ENCODE data around the gene TMED6.

TMED6 gene

DNA sequence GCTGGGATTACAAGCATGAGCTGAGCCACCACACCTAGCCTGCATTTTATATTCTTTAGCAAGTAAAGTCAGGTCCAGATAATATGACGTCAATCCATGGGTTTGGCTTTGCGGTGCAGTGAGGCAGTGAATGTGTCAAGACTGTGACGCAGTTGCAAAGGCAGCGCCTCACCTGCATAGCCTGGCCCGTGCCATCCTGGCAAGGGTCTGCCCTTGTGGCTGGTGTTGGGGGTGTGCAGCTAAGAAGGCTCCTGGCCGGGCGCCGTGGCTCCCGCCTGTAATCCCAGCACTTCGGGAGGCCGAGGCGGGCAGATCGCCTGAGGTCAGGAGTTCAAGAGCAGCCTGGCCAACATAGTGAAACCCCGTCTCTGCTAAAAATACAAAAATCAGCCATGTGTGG, 28.2 kb downstream of the TMED6 start:
- H3K4me3 ChIP-seq (ENCODE audit: low read length) = no peak overlapping the region
- TF ChIP-seq ZNF274 (IDR thresholded peaks at IDR 0.05; ENCODE audit: low read depth, low read length) = no peak

DNA sequence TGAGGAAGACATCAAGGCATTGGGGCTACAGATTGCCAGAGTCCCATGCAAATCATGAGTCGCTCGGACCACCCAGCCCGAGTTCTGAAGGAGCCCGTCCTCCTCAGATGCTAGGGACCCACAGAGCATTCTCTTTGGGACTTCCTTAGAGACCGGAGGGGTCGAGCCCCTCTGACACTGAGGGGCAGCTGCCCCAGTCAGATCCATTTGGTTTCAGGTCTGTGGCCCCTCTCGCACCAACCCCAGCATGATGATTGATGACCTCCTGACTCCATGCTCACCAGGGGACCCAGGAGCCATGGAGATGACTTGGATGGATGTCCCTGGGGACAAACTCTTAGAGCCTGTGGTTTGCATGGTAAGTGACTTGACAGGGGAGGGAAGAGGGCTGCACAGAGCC, 29.2 kb downstream of the TMED6 start:
- H3K4me3 ChIP-seq (ENCODE audit: low read length) = no peak overlapping the region
- no peak for TF ChIP-seq ZNF274 (IDR thresholded peaks at IDR 0.05; ENCODE audit: low read depth, low read length)

DNA sequence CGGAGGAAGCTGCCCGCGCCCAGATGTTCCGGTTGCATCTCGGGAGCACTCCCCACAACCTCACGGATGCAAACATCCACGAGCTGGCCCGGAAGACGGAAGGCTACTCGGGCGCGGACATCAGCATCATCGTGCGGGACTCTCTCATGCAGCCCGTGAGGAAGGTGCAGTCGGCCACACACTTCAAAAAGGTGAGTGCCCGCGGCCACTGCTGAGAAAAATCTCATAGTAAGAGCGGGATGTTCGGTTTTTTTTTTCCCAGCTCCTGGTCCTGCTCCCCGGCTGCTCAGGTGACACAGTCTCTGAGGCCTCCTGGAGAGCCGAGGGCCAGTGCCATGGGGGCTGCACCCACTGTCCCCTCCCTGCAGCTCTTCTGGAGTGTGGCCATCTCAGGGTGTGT, 30.5 kb downstream of the TMED6 start:
- H3K4me3 ChIP-seq (ENCODE audit: low read length) = no peak overlapping the region
- TF ChIP-seq ZNF274 (IDR thresholded peaks at IDR 0.05; ENCODE audit: low read depth, low read length) = no peak

DNA sequence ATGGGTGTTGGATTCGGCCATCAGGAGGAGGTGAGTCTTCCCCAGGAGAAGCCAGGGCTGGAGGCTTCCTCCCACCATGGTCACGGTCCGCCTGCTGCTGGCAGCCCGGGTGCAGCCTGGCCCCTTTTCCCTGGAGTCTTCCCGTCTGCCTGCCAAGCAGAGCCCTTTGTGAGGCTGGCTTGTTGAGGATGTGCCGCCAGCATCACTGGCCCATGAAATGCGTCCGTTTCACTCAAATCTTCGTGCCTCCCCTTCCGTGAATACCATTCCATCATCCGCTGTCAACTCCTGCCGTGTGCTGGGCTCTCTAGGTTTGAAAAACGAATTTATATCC, 30.9 kb downstream of the TMED6 start:
- H3K4me3 ChIP-seq (ENCODE audit: low read length) = no peak overlapping the region
- no peak for TF ChIP-seq ZNF274 (IDR thresholded peaks at IDR 0.05; ENCODE audit: low read depth, low read length)

GRCh38 chr16:69319826-69320739, 31.5 kb downstream of the TMED6 start:
- H3K4me3 ChIP-seq (ENCODE audit: low read length) = no peak overlapping the region
- TF ChIP-seq ZNF274 (IDR thresholded peaks at IDR 0.05; ENCODE audit: low read depth, low read length) = no peak

- no peak overlapping the region for H3K4me3 ChIP-seq (ENCODE audit: low read length)
- no peak for TF ChIP-seq ZNF274 (IDR thresholded peaks at IDR 0.05; ENCODE audit: low read depth, low read length)
Measured at GRCh38 chr16:69319381-69319780, 32.2 kb downstream of the TMED6 start.

- no peak for TF ChIP-seq ZNF274 (IDR thresholded peaks at IDR 0.05; ENCODE audit: low read depth, low read length)
- no peak overlapping the region for H3K4me3 ChIP-seq (ENCODE audit: low read length)
Measured at GRCh38 chr16:69318911-69319289, 32.7 kb downstream of the TMED6 start.

DNA sequence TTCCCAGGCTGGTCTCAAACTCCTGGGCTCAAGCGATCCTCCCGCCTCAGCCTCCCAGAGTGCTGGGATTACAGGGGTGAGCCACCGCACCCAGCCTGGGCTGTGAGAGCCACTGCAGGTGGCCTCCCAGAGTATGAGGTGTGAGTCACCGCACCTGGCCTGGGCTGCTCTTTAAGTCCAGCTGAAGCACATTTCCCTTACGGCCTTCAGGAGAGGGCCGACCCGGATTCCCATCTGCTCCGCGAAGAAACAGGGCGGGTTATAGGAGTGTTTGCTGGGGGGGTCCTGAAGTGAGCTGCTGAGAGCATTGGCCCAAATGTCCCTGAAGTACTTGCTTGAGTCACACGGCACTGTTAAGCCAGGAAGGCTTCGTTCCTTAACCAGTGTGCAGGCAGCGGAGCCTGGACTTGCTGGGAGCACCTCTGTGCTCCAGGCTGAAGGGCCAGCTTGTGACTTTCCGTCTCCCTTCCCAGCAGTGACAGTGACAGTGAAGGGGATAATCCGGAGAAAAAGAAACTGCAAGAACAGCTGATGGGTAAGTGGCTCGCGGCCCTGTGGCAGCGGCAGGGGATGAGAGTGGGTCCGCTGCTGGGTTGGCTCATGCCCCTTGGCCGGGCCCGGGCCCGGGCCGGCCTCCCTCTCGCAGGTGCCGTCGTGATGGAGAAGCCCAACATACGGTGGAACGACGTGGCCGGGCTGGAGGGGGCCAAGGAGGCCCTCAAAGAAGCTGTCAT, 33.2 kb downstream of the TMED6 start:
- no peak for TF ChIP-seq ZNF274 (IDR thresholded peaks at IDR 0.05; ENCODE audit: low read depth, low read length)

GRCh38 chr16:69316595-69317034, 35.0 kb downstream of the TMED6 start:
- H3K4me3 ChIP-seq (ENCODE audit: low read length) = no peak overlapping the region
- no peak for TF ChIP-seq ZNF274 (IDR thresholded peaks at IDR 0.05; ENCODE audit: low read depth, low read length)

More for the DNA sequence above, 33.2 kb downstream of the TMED6 start:
- H3K4me3 ChIP-seq (ENCODE audit: low read length) = no peak overlapping the region

- no peak for TF ChIP-seq ZNF274 (IDR thresholded peaks at IDR 0.05; ENCODE audit: low read depth, low read length)
- no peak overlapping the region for H3K4me3 ChIP-seq (ENCODE audit: low read length)
Measured at GRCh38 chr16:69315486-69316311, 35.9 kb downstream of the TMED6 start.

- H3K4me3 ChIP-seq (ENCODE audit: low read length) = no peak overlapping the region
- no peak for TF ChIP-seq ZNF274 (IDR thresholded peaks at IDR 0.05; ENCODE audit: low read depth, low read length)
Measured at GRCh38 chr16:69314534-69314933, 37.1 kb downstream of the TMED6 start.

DNA sequence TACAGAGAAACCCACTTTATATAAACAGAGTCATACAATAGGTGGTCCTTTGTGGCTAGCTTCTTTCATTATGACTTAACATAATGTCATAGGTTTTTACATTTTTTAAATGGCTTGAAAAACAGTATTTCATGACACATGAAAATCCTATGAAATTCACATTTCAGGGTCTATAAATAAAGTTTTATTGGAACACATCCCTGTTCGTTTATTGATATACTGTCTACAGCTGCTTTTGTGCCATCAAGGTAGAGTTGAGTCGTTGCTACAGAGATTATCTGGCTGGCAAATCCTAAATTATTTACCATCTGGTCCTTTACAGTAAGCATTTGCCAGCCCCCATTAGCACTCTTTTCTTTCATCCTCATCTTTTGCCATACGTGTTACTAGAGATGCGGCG, 38.1 kb downstream of the TMED6 start:
- no peak overlapping the region for H3K4me3 ChIP-seq (ENCODE audit: low read length)
- TF ChIP-seq ZNF274 (IDR thresholded peaks at IDR 0.05; ENCODE audit: low read depth, low read length) = no peak

DNA sequence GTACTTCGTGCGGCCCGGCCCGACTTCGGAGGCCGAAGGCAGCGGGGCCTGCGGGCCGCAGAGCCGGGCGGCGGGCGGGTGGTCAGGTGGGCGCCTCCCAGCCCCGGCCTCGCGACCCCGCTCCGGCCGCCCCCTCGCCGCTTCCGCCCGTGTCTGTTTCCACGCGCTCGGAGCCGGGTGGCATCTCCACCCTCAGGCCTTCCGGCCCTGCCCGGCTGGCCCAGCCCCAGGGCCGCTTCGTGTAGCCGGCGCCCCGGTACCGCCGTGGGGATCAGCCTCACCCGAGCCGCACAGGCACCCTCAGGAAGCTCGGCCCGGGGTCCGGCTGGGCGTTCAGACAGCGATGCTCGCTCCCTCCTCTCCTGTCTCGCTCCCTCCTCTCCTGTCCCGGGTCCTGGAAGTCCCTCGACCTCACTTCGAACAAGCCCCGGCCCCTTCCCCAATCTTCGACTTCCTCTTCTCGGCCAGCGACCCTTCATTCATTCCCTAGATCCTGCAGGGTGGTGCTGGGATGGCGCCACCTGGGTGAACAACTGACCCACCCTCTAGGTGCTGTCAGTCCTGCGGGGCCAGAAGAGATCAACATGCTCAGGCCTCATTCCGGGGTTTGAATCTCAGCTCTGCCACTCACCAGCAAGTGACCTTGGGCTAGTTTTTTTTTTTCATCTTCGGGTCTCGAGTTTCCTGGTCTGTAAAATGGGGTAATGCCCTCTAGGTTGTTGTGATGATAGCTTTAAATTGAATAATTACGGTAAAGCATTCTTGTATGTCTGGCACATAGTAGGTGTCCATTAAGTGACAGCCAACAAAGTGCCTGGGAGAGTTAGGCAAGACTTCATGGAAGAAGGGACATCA, 39.8 kb downstream of the TMED6 start:
- no peak for TF ChIP-seq ZNF274 (IDR thresholded peaks at IDR 0.05; ENCODE audit: low read depth, low read length)
- H3K4me3 ChIP-seq (ENCODE audit: low read length) = peak overlapping the region; percentile 92
